Heart left ventricle (tissue), 13 donors: ENCODE results near the gene SPTLC3.

Source experiments
- CTCF ChIP-seq, 12 donors: fragments of 200-600 bp; sonication (generic) in 4 of 12; IDR thresholded peaks; one replicate each; pipeline versions ENCODE4 v1.5.0 to v1.8.0; 2018 to 2022; ENCODE audit warnings: antibody characterized with exemption in 12 of 12, mild to moderate bottlenecking in 5 of 12
- POLR2A ChIP-seq, 2 donors: fragments of 450-650 bp; IDR thresholded peaks; one replicate each; pipeline ENCODE4 v1.6.1; 2017; ENCODE audit warnings: antibody characterized with exemption in 2 of 2, mild to moderate bottlenecking in 2 of 2, moderate library complexity in 2 of 2
- donor health status: ischemic (EF 13 %, LVEDD 7.1; RV severe dilation, severe dysfunction).
- donor health status: DM: no; HTN: yes; CAD: no.
- donor health status: DM: no; HTN: no; CAD: no.
- donor health status: ischemic (EF 25% LVEDD 6.9; RV normal size, moderate dysfunction).
- donor health status: ischemic (EF 25% LVEDD 5.7; RV mildly dilated, moderate dysfunction).
- donor health status: ischemic (EF 35%, LVEDD 5.7; RV mildly dilated, moderate dysfunction).
- donor health status: nonischemic (EF 11% LVEDD 7.7; RV severe dilation, severe dysfunction).
- donor health status: DM: yes; HTN: yes; CAD: no.
- donor health status: PGD.
- donor health status: ischemic (EF 29% LVEDD 5.4; RV normal size, mild dysfunction).
- donor health status: nonischemic (EF 23%, LVEDD 6.1; RV moderate dilation, normal function).

- TF ChIP-seq CTCF (IDR thresholded peaks at IDR 0.05) (no peak), POLR2A (IDR thresholded peaks at IDR 0.05) (no peak)
These were observed 4.1 kb downstream of the SPTLC3 start for GRCh38 chr20:13012886-13013285.
